HFF-Myc (cell line): Measurements from ENCODE around the gene HYPK.
"Not testable (repeated sequence)": the region's sequence is repeated elsewhere in the genome, so short reads cannot be mapped to it uniquely, and the experiment has no call there.

Experiments used
- DNase-seq: peaks from one replicate; pipeline ENCODE4 v3.0.0-alpha.2; 2011; ENCODE audit warnings: low read depth; ENCODE audit errors: extremely low read depth
- H3K4me3 ChIP-seq: replicated peaks from 2 replicates; pipeline ENCODE4 v1.5.1; 2011; ENCODE audit warnings: low read depth, mild to moderate bottlenecking, control low read depth, low read length
- CTCF ChIP-seq: IDR thresholded peaks from 2 replicates; pipeline ENCODE4 v1.5.1; 2012; ENCODE audit warnings: mild to moderate bottlenecking, low read depth, low read length, control low read depth; ENCODE audit errors: missing control alignments

The HYPK gene

GRCh38 chr15:43795197-43795596 is 5.2 kb upstream of the HYPK start:
- no peak for DNase-seq
- H3K4me3 ChIP-seq = no peak overlapping the region
- TF ChIP-seq CTCF = no peak

DNA sequence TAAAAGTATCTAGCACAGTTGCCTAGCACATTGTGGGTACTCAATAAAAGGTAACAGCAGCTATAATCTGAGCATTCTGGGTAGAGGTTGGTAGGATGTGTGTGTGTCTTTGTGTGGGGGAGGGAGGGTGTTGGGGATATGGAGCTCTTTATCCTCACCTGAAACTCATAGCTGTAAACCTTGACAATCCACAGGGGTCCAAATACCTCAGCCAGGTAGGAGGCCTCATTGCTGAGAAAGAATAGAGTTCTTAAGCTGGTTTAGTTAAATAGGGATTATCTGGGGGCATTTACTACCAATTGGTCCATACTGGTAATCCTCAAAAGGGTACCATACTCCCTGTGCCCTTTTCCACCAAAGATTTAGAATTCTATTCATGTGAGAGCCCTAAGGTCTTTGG is 4.4 kb upstream of the HYPK start:
- TF ChIP-seq CTCF = no peak
- DNase-seq = no peak
- no peak overlapping the region for H3K4me3 ChIP-seq

- TF ChIP-seq CTCF = no peak
- DNase-seq = no peak
- no peak overlapping the region for H3K4me3 ChIP-seq
Measured at GRCh38 chr15:43796566-43796965, 3.8 kb upstream of the HYPK start.

DNA sequence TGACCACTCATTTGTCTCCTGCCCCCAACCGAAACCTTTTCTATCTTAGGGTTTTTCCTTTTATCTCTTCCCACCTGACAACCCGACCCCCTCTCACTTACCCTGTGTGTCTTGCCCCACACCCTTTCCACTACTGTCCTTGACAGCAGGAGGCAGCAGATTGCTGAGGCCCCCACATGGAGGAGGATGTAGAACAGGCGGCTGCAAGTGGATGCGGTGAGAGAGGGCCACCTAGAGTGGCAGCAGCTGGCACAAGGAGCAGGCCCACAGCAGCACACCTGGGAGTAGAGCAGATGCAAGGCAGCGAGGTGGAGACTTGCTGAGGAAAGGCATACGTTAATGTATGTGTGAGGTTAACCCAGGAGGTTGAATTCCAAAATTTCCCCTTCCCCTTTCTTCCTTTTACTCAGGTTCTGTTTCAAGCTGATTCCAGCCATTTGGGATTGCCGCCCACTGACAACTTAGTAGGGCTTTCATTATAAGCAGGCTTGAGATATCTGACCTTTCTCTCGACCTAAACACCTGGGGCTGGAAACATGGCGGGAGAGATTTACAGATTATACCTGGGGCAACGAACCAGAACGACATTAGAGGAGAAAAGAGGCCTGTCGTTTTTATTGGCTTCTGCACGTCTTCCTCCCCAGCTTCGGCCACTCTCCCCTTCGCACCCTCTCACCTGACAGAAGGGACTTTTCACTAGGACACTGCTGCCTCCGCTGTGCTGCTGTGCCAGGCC is 1.0 kb upstream of the HYPK start:
- H3K4me3 ChIP-seq = no peak overlapping the region
- TF ChIP-seq CTCF = no peak
- no peak for DNase-seq

DNA sequence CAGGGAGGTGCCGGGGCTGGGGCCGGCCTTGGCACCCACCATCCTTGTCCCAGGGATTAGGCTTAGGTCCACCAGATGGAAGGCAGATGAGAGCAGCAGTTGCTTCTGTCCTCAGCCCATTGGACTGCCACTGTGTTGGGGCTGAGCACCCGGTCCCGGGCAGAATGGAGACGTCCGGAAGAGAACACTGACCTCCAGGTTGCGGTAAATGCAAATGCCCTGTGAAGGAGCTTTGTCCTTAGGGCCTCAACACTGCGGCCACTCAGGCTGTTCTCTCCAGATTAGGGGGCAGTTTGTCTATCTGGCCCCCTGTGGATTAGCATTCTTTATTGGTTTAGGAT is 484 bp upstream of the HYPK start, which contains the start of gene SERINC4:
SERINC4 (minus strand) TSS at position 276 of the 341 bp plus-strand sequence; CDS start at position 42, 234 bp downstream.
- peak within 1 kb of the TSS; percentile 96 for H3K4me3 ChIP-seq
- no peak for TF ChIP-seq CTCF
- no peak for DNase-seq

- H3K4me3 ChIP-seq, DNase-seq: not testable (repeated sequence)
Measured at GRCh38 chr15:43802676-43803075, 2.3 kb downstream of the HYPK start.

- DNase-seq = no peak
- no peak overlapping the region for H3K4me3 ChIP-seq
- TF ChIP-seq CTCF = no peak
Measured at GRCh38 chr15:43808435-43808950, 8.1 kb downstream of the HYPK start.
